ENCODE data around the gene NYNRIN.

Gene NYNRIN

DNA sequence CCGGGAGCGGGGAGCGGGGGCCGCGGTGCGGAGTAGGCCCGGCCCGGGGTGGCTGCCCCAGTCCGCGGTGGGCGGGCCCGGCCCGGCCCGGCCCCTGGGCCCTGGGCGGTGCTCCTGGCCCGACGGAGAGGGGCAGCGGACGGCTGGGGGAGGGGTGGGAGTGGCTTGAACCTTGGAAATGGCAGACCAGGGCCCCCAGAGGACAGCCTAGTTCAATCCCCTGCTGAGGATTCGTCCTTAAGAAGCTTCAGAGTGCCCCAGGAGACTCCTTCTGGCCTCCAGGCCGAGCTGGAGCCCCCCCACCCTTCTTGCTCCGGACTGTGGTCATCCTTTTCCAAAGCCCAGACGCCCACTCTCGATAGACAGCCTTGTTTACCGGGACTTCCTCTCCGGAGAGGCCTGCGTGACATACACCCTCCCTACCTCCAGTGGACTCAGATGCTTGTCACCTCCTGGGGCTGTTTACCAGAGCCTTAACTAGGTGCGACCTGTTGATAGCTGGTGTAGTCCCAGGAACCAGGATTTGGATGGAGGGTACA, 31.4 kb downstream of the NYNRIN start:
- peak; percentile 82 for ATAC-seq

DNA sequence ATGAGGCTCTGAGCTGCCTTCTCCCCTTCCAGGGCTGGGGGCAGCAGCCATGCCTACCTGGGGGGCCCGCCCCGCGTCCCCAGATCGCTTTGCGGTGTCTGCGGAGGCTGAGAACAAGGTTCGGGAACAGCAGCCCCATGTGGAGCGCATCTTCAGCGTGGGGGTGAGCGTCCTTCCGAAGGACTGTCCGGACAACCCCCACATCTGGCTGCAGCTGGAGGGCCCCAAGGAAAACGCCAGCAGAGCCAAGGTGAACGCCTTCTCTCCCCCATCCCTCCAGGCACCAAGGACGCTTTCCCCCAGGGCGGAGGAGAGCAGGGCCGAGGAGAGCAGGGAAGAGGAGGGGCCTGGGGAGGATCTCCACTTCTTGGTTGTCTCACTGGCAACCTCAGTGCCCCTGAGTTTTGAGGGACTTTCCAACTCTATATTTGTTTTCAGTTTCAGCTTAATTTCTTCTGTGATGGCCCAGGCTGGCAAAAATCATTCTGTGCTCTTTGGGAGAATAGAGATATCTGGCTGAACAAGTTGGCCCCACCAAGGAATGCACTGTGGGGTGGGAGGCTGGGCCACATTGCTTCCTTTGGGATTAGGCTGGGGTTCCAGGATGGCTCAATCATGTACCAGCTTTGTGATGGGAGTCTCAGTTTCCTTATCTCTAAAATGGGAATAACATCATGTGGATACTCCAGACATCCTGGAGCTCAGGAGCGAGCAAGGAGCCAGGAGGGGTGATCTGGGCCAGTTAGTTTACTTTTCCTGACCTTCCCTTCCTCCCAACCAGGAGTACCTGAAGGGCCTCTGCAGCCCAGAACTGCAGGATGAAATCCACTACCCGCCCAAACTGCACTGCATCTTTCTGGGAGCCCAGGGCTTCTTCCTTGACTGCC, 32.1 kb downstream of the NYNRIN start:
- TF ChIP-seq ESRRG (CRISPR knock-in tag; IDR thresholded peaks at IDR 0.05) = no peak
- TF ChIP-seq ZNF8 (CRISPR knock-in tag; IDR thresholded peaks at IDR 0.05) = no peak
- TF ChIP-seq GLIS3 (CRISPR knock-in tag; IDR thresholded peaks at IDR 0.05) = no peak
- no peak for TF ChIP-seq PATZ1 (CRISPR knock-in tag; IDR thresholded peaks at IDR 0.05; ENCODE audit: borderline replicate concordance)
- TF ChIP-seq, protein P1, sequence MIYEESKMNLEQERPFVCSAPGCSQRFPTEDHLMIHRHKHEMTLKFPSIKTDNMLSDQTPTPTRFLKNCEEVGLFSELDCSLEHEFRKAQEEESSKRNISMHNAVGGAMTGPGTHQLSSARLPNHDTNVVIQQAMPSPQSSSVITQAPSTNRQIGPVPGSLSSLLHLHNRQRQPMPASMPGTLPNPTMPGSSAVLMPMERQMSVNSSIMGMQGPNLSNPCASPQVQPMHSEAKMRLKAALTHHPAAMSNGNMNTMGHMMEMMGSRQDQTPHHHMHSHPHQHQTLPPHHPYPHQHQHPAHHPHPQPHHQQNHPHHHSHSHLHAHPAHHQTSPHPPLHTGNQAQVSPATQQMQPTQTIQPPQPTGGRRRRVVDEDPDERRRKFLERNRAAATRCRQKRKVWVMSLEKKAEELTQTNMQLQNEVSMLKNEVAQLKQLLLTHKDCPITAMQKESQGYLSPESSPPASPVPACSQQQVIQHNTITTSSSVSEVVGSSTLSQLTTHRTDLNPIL (CRISPR knock-in tag; IDR thresholded peaks at IDR 0.05; ENCODE audit: low read depth) = no peak
- TF ChIP-seq TOX (CRISPR knock-in tag; IDR thresholded peaks at IDR 0.05; ENCODE audit: borderline replicate concordance) = no peak
- no peak for TF ChIP-seq ZFP3 (CRISPR knock-in tag; IDR thresholded peaks at IDR 0.05)
- no peak for TF ChIP-seq PPARA (CRISPR knock-in tag; IDR thresholded peaks at IDR 0.05; ENCODE audit: borderline replicate concordance)

More for the DNA sequence above, 31.4 kb downstream of the NYNRIN start:
- no peak for TF ChIP-seq ZFP30 (CRISPR knock-in tag; IDR thresholded peaks at IDR 0.05)
- TF ChIP-seq GLIS3 (CRISPR knock-in tag; IDR thresholded peaks at IDR 0.05) = no peak

GRCh38 chr14:24431569-24432258, 32.9 kb downstream of the NYNRIN start:
- peak; percentile 76 for ATAC-seq
- TF ChIP-seq TCF4 (CRISPR knock-in tag; IDR thresholded peaks at IDR 0.05; ENCODE audit: borderline replicate concordance) (no peak), ESRRG (CRISPR knock-in tag; IDR thresholded peaks at IDR 0.05) (no peak), SNAI2 (CRISPR knock-in tag; IDR thresholded peaks at IDR 0.05) (no peak), ZFP3 (CRISPR knock-in tag; IDR thresholded peaks at IDR 0.05) (no peak), ZNF565 (CRISPR knock-in tag; conservative IDR thresholded peaks at IDR 0.05; ENCODE audit: low read depth) (no peak), ZNF70 (CRISPR knock-in tag; IDR thresholded peaks at IDR 0.05) (no peak), CSDC2 (CRISPR knock-in tag; IDR thresholded peaks at IDR 0.05) (no peak), ISL1 (CRISPR knock-in tag; IDR thresholded peaks at IDR 0.05) (no peak), PATZ1 (CRISPR knock-in tag; IDR thresholded peaks at IDR 0.05; ENCODE audit: borderline replicate concordance) (no peak), TOX (CRISPR knock-in tag; IDR thresholded peaks at IDR 0.05; ENCODE audit: borderline replicate concordance) (no peak), BACH2 (CRISPR knock-in tag; IDR thresholded peaks at IDR 0.05; ENCODE audit: borderline replicate concordance) (no peak)
- TF ChIP-seq, protein P2, sequence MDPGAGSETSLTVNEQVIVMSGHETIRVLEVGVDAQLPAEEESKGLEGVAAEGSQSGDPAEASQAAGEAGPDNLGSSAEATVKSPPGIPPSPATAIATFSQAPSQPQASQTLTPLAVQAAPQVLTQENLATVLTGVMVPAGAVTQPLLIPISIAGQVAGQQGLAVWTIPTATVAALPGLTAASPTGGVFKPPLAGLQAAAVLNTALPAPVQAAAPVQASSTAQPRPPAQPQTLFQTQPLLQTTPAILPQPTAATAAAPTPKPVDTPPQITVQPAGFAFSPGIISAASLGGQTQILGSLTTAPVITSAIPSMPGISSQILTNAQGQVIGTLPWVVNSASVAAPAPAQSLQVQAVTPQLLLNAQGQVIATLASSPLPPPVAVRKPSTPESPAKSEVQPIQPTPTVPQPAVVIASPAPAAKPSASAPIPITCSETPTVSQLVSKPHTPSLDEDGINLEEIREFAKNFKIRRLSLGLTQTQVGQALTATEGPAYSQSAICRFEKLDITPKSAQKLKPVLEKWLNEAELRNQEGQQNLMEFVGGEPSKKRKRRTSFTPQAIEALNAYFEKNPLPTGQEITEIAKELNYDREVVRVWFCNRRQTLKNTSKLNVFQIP (CRISPR knock-in tag; IDR thresholded peaks at IDR 0.05; ENCODE audit: borderline replicate concordance, low read depth) = no peak
- TF ChIP-seq, protein P1 (CRISPR knock-in tag; IDR thresholded peaks at IDR 0.05; ENCODE audit: low read depth) = no peak

More for the DNA sequence above, 32.1 kb downstream of the NYNRIN start:
- peak; percentile 51 for ATAC-seq
